Activated gamma-delta T cell treated with anti-CD3 and anti-CD28 coated beads, Interleukin-2, amount 50 U/mL, for 16 hours (primary cell): ENCODE results near the gene ATP9B.

Source experiments
- DNase-seq: peaks from one replicate; pipeline ENCODE4 v3.0.0-alpha.2; 2020; ENCODE audit warnings: low read depth

Gene ATP9B

GRCh38 chr18:79068937-79069716, at the start of gene ATP9B:
Gene ATP9B, plus strand, starts transcription at chr18:79069394. Its CDS starts 17 bp downstream, at chr18:79069411.
- peak; percentile 96 for DNase-seq

- DNase-seq, result no peak
Observed at GRCh38 chr18:79019881-79020280, 49.3 kb upstream of the ATP9B start.

- no peak for DNase-seq
Observed at GRCh38 chr18:79022603-79023002, 46.6 kb upstream of the ATP9B start.

GRCh38 chr18:79026491-79026890, 42.7 kb upstream of the ATP9B start:
- no peak for DNase-seq

GRCh38 chr18:79030680-79031079, 38.5 kb upstream of the ATP9B start:
- no peak for DNase-seq

GRCh38 chr18:79042276-79042675, 26.9 kb upstream of the ATP9B start:
- DNase-seq, result no peak

GRCh38 chr18:79043288-79043687, 25.9 kb upstream of the ATP9B start:
- DNase-seq, result no peak

- DNase-seq, result no peak
Observed at GRCh38 chr18:79046522-79046921, 22.7 kb upstream of the ATP9B start.

GRCh38 chr18:79047556-79048244, 21.5 kb upstream of the ATP9B start:
- no peak for DNase-seq

GRCh38 chr18:79048245-79048632, 21.0 kb upstream of the ATP9B start:
- DNase-seq, result no peak

GRCh38 chr18:79049506-79049905, 19.7 kb upstream of the ATP9B start:
- no peak for DNase-seq

- DNase-seq, result no peak
Observed at GRCh38 chr18:79050005-79050404, 19.2 kb upstream of the ATP9B start.

- DNase-seq, result no peak
Observed at GRCh38 chr18:79056827-79057367, 12.3 kb upstream of the ATP9B start.

- DNase-seq, result no peak
Observed at GRCh38 chr18:79058007-79058406, 11.2 kb upstream of the ATP9B start.

GRCh38 chr18:79062806-79063205, 6.4 kb upstream of the ATP9B start:
- no peak for DNase-seq

- DNase-seq, result no peak
Observed at GRCh38 chr18:79064228-79064627, 5.0 kb upstream of the ATP9B start.

- no peak for DNase-seq
Observed at GRCh38 chr18:79065802-79066201, 3.4 kb upstream of the ATP9B start.

GRCh38 chr18:79067611-79068010, 1.6 kb upstream of the ATP9B start:
- DNase-seq, result no peak

GRCh38 chr18:79068341-79068936, 755 bp upstream of the ATP9B start:
- peak; percentile 5 for DNase-seq

GRCh38 chr18:79069717-79070151, 540 bp downstream of the ATP9B start:
- no peak for DNase-seq

- DNase-seq, result no peak
Observed at GRCh38 chr18:79070486-79070885, 1.3 kb downstream of the ATP9B start.

GRCh38 chr18:79071037-79071436, 1.8 kb downstream of the ATP9B start:
- DNase-seq, result no peak
